Femur (tissue), 1 donor: ENCODE measurements around the gene TRO.

Experiments
- DNase-seq: peaks from one replicate; pipeline ENCODE4 v3.0.0-alpha.2; 2017

Gene TRO

GRCh38 chrX:54961750-54962149 lies 41.1 kb downstream of the TRO start:
- no peak for DNase-seq

DNA sequence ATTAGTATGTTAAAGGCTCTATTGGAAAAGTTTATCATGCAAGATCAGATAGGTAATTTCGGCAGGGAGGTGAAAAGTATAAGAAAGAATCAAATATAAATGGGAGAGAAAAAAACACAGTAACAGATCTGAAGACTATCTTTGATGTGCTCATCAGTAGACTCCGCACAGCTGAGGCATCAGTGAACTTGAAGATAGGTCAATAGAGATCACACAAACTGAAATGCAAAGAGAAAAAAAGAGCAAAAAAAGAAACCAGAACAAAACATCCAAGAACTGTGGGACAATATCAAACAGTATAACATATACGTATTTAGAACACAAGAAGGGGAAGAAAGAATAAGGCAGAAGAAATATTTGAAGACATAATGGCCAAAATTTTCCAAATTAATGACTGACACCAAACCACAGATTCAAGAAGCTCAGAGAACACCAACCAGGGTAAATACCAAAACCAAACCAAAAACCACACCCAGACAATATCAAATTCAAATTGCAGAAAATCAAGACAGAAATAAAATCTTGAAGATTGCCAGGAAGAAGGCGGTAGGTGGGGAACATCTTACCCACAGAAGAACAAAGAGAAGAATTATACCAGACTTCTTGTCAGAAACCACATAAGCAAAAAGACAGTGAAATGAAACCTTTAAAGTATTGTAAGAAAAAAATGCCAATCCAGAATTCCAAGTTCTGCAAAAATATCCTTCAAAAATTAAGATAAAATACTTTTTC lies 44.3 kb downstream of the TRO start:
- DNase-seq = no peak

- no peak for DNase-seq
Observed at GRCh38 chrX:54977387-54977786, 56.8 kb downstream of the TRO start.

- DNase-seq = no peak
Observed at GRCh38 chrX:54978448-54978847, 57.8 kb downstream of the TRO start.

DNA sequence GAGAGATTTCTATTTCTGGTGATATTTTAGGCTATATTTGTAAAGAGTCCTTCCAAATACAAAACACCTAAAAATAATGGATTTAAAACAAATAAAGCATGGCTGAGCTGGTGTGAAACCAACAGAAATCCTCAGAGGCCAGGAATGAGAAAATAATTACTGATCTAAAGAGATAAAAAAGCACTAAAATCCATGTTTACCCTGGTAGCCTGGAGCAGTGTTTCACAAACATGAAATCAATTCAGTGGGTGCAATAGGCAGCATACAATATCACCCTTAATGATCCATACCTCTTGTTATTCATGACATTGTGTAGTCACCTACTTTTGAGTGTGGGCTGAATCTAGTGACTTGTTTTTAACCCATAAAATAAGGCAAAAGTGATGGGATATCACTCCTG lies 58.8 kb downstream of the TRO start:
- no peak for DNase-seq

DNA sequence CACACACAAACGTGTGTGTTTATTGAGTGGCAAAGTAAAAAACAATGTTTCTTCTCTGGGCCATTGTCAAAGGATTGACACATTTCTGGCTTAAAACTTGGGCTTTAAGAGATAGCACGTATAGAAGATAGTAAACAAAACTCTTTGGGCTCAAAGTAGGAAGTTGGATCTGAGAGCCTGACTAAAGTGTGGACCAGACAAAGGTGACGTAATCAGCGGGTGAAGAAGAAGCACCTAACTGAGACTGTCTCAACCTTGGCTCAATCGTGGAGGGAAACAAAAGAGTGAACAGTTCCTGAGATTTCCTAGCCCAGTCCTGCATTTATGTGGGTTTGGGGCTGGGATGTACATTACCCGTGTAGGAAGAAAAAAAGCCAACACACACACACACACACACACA lies 59.7 kb downstream of the TRO start:
- DNase-seq = no peak
